IgD-negative memory B cell (primary cell): ENCODE data around the gene PIEZO2. TPM values are rescaled to one million over a fixed set of nuclear protein-coding genes. Genes with fewer than 3 reads are reported as not detected.

Experiments
- H3K27ac Mint-ChIP-seq, 3 donors: one replicate each; pipeline ENCODE4 v1.8.0; 2020 to 2022; ENCODE audit warnings: mild to moderate bottlenecking in 3 of 3, mixed read lengths in 3 of 3, moderate library complexity in 1 of 3
- H3K27me3 Mint-ChIP-seq: one replicate; pipeline ENCODE4 v1.8.0; 2021; ENCODE audit warnings: mixed read lengths
- H3K36me3 Mint-ChIP-seq: one replicate; pipeline ENCODE4 v1.8.0; 2020; ENCODE audit warnings: mild to moderate bottlenecking, mixed read lengths
- H3K4me1 Mint-ChIP-seq, 3 donors: one replicate each; pipeline ENCODE4 v1.8.0; 2020 to 2022; ENCODE audit warnings: mixed read lengths in 3 of 3, mild to moderate bottlenecking in 1 of 3
- H3K4me3 Mint-ChIP-seq, 4 donors: one replicate each; pipeline ENCODE4 v1.8.0; 2020 to 2022; ENCODE audit warnings: mild to moderate bottlenecking in 4 of 4, mixed read lengths in 4 of 4, moderate library complexity in 3 of 4
- H3K9me3 Mint-ChIP-seq, 3 donors: one replicate each; pipeline ENCODE4 v1.8.0; 2020 to 2021; ENCODE audit warnings: mixed read lengths in 3 of 3, mild to moderate bottlenecking in 1 of 3
- polyA plus RNA-seq: library from polyadenylated mRNA; unstranded; fragments of 300-500 nt; fragmentation: Illumina TruSeq; gene quantifications from one replicate; pipeline ENCODE4 v1.2.3, GENCODE V29; 2021

The PIEZO2 gene
- polyA plus RNA-seq, 1 donor from 2014 or later, result not detected

- no peak overlapping the region for H3K4me3 Mint-ChIP-seq
- no peak overlapping the region for H3K27ac Mint-ChIP-seq
- no peaks in the 10 kb centered on the region for H3K36me3 Mint-ChIP-seq
- H3K27me3 Mint-ChIP-seq, result no peaks in the 10 kb centered on the region
- no peaks in the 10 kb centered on the region for H3K4me1 Mint-ChIP-seq
- peaks cover 0 to 3% (median 0%) of the 10 kb centered on the region in 3 donors for H3K9me3 Mint-ChIP-seq
Measured at GRCh38 chr18:11110509-11110908, 38.9 kb downstream of the PIEZO2 start.

GRCh38 chr18:11108947-11109346 is 40.4 kb downstream of the PIEZO2 start:
- Mint-ChIP-seq H3K27me3 (no peaks in the 10 kb centered on the region), H3K9me3 (peaks cover 0 to 3% (median 2%) of the 10 kb centered on the region in 3 donors), H3K27ac (no peak overlapping the region), H3K4me1 (no peaks in the 10 kb centered on the region), H3K4me3 (no peak overlapping the region), H3K36me3 (no peaks in the 10 kb centered on the region)

- H3K27ac Mint-ChIP-seq, result no peak overlapping the region
- H3K4me1 Mint-ChIP-seq, result no peaks in the 10 kb centered on the region
- no peaks in the 10 kb centered on the region for H3K27me3 Mint-ChIP-seq
- H3K4me3 Mint-ChIP-seq, result no peak overlapping the region
- no peaks in the 10 kb centered on the region for H3K36me3 Mint-ChIP-seq
- H3K9me3 Mint-ChIP-seq, result peaks cover 0 to 2% (median 0%) of the 10 kb centered on the region in 3 donors
Measured at GRCh38 chr18:11106894-11107293, 42.5 kb downstream of the PIEZO2 start.

GRCh38 chr18:11105463-11105862 is 43.9 kb downstream of the PIEZO2 start:
- H3K9me3 Mint-ChIP-seq, result peaks cover 0 to 2% (median 0%) of the 10 kb centered on the region in 3 donors
- H3K4me1 Mint-ChIP-seq, result no peaks in the 10 kb centered on the region
- no peaks in the 10 kb centered on the region for H3K36me3 Mint-ChIP-seq
- H3K27me3 Mint-ChIP-seq, result no peaks in the 10 kb centered on the region
- H3K27ac Mint-ChIP-seq, result no peak overlapping the region
- H3K4me3 Mint-ChIP-seq, result no peak overlapping the region

- Mint-ChIP-seq H3K4me3 (no peak overlapping the region), H3K4me1 (no peaks in the 10 kb centered on the region), H3K36me3 (no peaks in the 10 kb centered on the region), H3K9me3 (peaks cover 0 to 2% (median 0%) of the 10 kb centered on the region in 3 donors), H3K27ac (no peak overlapping the region), H3K27me3 (no peaks in the 10 kb centered on the region)
Measured at GRCh38 chr18:11104307-11104706, 45.1 kb downstream of the PIEZO2 start.

GRCh38 chr18:11096839-11097750 is 52.3 kb downstream of the PIEZO2 start:
- Mint-ChIP-seq H3K9me3 (peaks cover 0 to 5% (median 0%) of the 10 kb centered on the region in 3 donors), H3K4me1 (no peaks in the 10 kb centered on the region), H3K27ac (no peak overlapping the region), H3K36me3 (no peaks in the 10 kb centered on the region), H3K4me3 (no peak overlapping the region), H3K27me3 (no peaks in the 10 kb centered on the region)

- no peaks in the 10 kb centered on the region for H3K27me3 Mint-ChIP-seq
- no peaks in the 10 kb centered on the region for H3K36me3 Mint-ChIP-seq
- H3K4me3 Mint-ChIP-seq, result no peak overlapping the region
- H3K9me3 Mint-ChIP-seq, result peaks cover 0 to 5% (median 0%) of the 10 kb centered on the region in 3 donors
- H3K4me1 Mint-ChIP-seq, result no peaks in the 10 kb centered on the region
- no peak overlapping the region for H3K27ac Mint-ChIP-seq
Measured at GRCh38 chr18:11096411-11096810, 53.0 kb downstream of the PIEZO2 start.

- H3K4me3 Mint-ChIP-seq, result no peak overlapping the region
Measured at GRCh38 chr18:11095674-11096293, 53.6 kb downstream of the PIEZO2 start.

GRCh38 chr18:11095211-11095610 is 54.2 kb downstream of the PIEZO2 start:
- H3K4me1 Mint-ChIP-seq, result no peaks in the 10 kb centered on the region
- H3K9me3 Mint-ChIP-seq, result peaks cover 0 to 5% (median 0%) of the 10 kb centered on the region in 3 donors
- no peak overlapping the region for H3K27ac Mint-ChIP-seq
- no peaks in the 10 kb centered on the region for H3K36me3 Mint-ChIP-seq
- H3K27me3 Mint-ChIP-seq, result no peaks in the 10 kb centered on the region
- no peak overlapping the region for H3K4me3 Mint-ChIP-seq

More at GRCh38 chr18:11095674-11096293, 53.6 kb downstream of the PIEZO2 start:
- Mint-ChIP-seq H3K27me3 (no peaks in the 10 kb centered on the region), H3K4me1 (no peaks in the 10 kb centered on the region), H3K9me3 (peaks cover 0 to 5% (median 0%) of the 10 kb centered on the region in 3 donors), H3K36me3 (no peaks in the 10 kb centered on the region), H3K27ac (peak overlapping the region in 1 of 3 donors; percentile 67)

- Mint-ChIP-seq H3K4me1 (no peaks in the 10 kb centered on the region), H3K4me3 (no peak overlapping the region), H3K27ac (no peak overlapping the region), H3K36me3 (no peaks in the 10 kb centered on the region), H3K27me3 (peaks cover 2% of the 10 kb centered on the region), H3K9me3 (peaks cover 0 to 5% (median 0%) of the 10 kb centered on the region in 3 donors)
Measured at GRCh38 chr18:11091746-11092145, 57.6 kb downstream of the PIEZO2 start.

GRCh38 chr18:11089931-11090715 is 59.2 kb downstream of the PIEZO2 start:
- peaks cover 3% of the 10 kb centered on the region for H3K27me3 Mint-ChIP-seq
- no peaks in the 10 kb centered on the region for H3K4me1 Mint-ChIP-seq
- H3K27ac Mint-ChIP-seq, result no peak overlapping the region
- H3K4me3 Mint-ChIP-seq, result peak overlapping the region in 1 of 4 donors; percentile 9
- no peaks in the 10 kb centered on the region for H3K9me3 Mint-ChIP-seq
- H3K36me3 Mint-ChIP-seq, result no peaks in the 10 kb centered on the region

GRCh38 chr18:11081009-11081532 is 68.3 kb downstream of the PIEZO2 start:
- peaks cover 5% of the 10 kb centered on the region for H3K27me3 Mint-ChIP-seq
- H3K4me1 Mint-ChIP-seq, result no peaks in the 10 kb centered on the region
- no peak overlapping the region for H3K4me3 Mint-ChIP-seq
- H3K27ac Mint-ChIP-seq, result no peak overlapping the region
- H3K9me3 Mint-ChIP-seq, result peaks cover 0 to 6% (median 4%) of the 10 kb centered on the region in 3 donors
- no peaks in the 10 kb centered on the region for H3K36me3 Mint-ChIP-seq

GRCh38 chr18:11078491-11078890 is 70.9 kb downstream of the PIEZO2 start:
- Mint-ChIP-seq H3K9me3 (peaks cover 0 to 6% (median 6%) of the 10 kb centered on the region in 3 donors), H3K27ac (no peak overlapping the region), H3K4me1 (no peaks in the 10 kb centered on the region), H3K4me3 (no peak overlapping the region), H3K36me3 (no peaks in the 10 kb centered on the region), H3K27me3 (peaks cover 2% of the 10 kb centered on the region)

- no peaks in the 10 kb centered on the region for H3K27me3 Mint-ChIP-seq
- no peaks in the 10 kb centered on the region for H3K36me3 Mint-ChIP-seq
- no peak overlapping the region for H3K27ac Mint-ChIP-seq
- peaks cover 0 to 6% (median 6%) of the 10 kb centered on the region in 3 donors for H3K9me3 Mint-ChIP-seq
- no peak overlapping the region for H3K4me3 Mint-ChIP-seq
- no peaks in the 10 kb centered on the region for H3K4me1 Mint-ChIP-seq
Measured at GRCh38 chr18:11077548-11078187, 71.7 kb downstream of the PIEZO2 start.
